Measurements from ENCODE around the gene ECHDC3. TPM values are rescaled to one million over a fixed set of nuclear protein-coding genes. Genes with fewer than 3 reads are reported as not detected.

The ECHDC3 gene
- total RNA-seq, 4 donors from 2014 or later, result 137 to 711 (median 391) TPM

- TF ChIP-seq CTCF (IDR thresholded peaks at IDR 0.05; ENCODE audit: low read depth), result no peak
These were observed 20.7 kb downstream of the ECHDC3 start for GRCh38 chr10:11762706-11763500.

GRCh38 chr10:11763501-11763861 lies 21.3 kb downstream of the ECHDC3 start:
- no peak for TF ChIP-seq CTCF (IDR thresholded peaks at IDR 0.05; ENCODE audit: low read depth)

- no peak for TF ChIP-seq CTCF (IDR thresholded peaks at IDR 0.05; ENCODE audit: low read depth)
These were observed 23.0 kb downstream of the ECHDC3 start for GRCh38 chr10:11765141-11765540.

GRCh38 chr10:11772575-11773288 lies 30.6 kb downstream of the ECHDC3 start:
- TF ChIP-seq CTCF (IDR thresholded peaks at IDR 0.05; ENCODE audit: low read depth), result no peak

- no peak for TF ChIP-seq CTCF (IDR thresholded peaks at IDR 0.05; ENCODE audit: low read depth)
These were observed 31.7 kb downstream of the ECHDC3 start for GRCh38 chr10:11773761-11774441.

- TF ChIP-seq CTCF (IDR thresholded peaks at IDR 0.05; ENCODE audit: low read depth), result no peak
These were observed 33.2 kb downstream of the ECHDC3 start for GRCh38 chr10:11775412-11775811.

GRCh38 chr10:11776080-11776479 lies 33.9 kb downstream of the ECHDC3 start:
- no peak for TF ChIP-seq CTCF (IDR thresholded peaks at IDR 0.05; ENCODE audit: low read depth)
